GM18867 (cell line): ENCODE measurements around the gene PIP5K1A.

ENCODE experiments used
- ATAC-seq: cut with Tn5 transposase; IDR thresholded peaks from one replicate; pipeline ENCODE4 v1.9.1; 2021; ENCODE audit warnings: mild to moderate bottlenecking, moderate library complexity; ENCODE audit not compliant: unreplicated experiment

The PIP5K1A gene

GRCh38 chr1:151288502-151288901 is 90.2 kb downstream of the PIP5K1A start:
- no peak for ATAC-seq

GRCh38 chr1:151289080-151289935 is 91.0 kb downstream of the PIP5K1A start:
- no peak for ATAC-seq

GRCh38 chr1:151289991-151290708 is 91.8 kb downstream of the PIP5K1A start:
- no peak for ATAC-seq

GRCh38 chr1:151290709-151291303 is 92.5 kb downstream of the PIP5K1A start:
- ATAC-seq: no peak

- no peak for ATAC-seq
Observed at GRCh38 chr1:151292207-151293030, 94.1 kb downstream of the PIP5K1A start.

GRCh38 chr1:151293093-151293492 is 94.7 kb downstream of the PIP5K1A start:
- ATAC-seq: no peak

- no peak for ATAC-seq
Observed at GRCh38 chr1:151294742-151295462, 96.5 kb downstream of the PIP5K1A start.
